B cell (primary cell): ENCODE data around the gene PLCB4.

Experiments
- EZH2 ChIP-seq: IDR thresholded peaks from 2 replicates; pipeline ENCODE4 v1.6.1; 2012; ENCODE audit warnings: borderline replicate concordance, low read depth, mild to moderate bottlenecking, moderate library complexity, low read length; ENCODE audit not compliant: insufficient read depth, poor library complexity, severe bottlenecking
- TF ChIP-seq, protein P1 (sequence below): fragments of 200-600 bp; IDR thresholded peaks from one replicate; pipeline ENCODE4 v1.8.0; 2022; ENCODE audit warnings: antibody characterized with exemption, mild to moderate bottlenecking

DNA sequence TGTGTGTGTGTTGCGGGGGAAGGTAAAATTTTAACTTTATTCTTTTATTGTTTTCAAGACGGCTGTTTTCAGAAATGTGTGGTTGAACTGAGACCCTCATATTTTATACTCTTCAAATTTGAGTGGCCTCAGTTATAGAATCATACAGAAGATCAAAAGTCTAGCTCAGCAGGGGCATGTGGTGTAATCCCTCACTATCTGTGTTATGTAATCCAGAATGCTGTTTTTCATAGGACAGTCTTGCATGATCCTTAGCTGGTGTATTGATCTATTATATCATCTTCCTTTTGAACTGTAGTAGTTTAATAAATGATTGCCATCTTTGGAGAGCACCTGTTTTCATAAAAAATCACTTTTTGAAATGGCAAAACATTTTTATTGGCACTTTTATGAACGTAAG, 1.4 kb downstream of the PLCB4 start:
- TF ChIP-seq, protein P1, sequence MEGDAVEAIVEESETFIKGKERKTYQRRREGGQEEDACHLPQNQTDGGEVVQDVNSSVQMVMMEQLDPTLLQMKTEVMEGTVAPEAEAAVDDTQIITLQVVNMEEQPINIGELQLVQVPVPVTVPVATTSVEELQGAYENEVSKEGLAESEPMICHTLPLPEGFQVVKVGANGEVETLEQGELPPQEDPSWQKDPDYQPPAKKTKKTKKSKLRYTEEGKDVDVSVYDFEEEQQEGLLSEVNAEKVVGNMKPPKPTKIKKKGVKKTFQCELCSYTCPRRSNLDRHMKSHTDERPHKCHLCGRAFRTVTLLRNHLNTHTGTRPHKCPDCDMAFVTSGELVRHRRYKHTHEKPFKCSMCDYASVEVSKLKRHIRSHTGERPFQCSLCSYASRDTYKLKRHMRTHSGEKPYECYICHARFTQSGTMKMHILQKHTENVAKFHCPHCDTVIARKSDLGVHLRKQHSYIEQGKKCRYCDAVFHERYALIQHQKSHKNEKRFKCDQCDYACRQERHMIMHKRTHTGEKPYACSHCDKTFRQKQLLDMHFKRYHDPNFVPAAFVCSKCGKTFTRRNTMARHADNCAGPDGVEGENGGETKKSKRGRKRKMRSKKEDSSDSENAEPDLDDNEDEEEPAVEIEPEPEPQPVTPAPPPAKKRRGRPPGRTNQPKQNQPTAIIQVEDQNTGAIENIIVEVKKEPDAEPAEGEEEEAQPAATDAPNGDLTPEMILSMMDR: no peak
- no peak for TF ChIP-seq EZH2
